ENCODE data around the gene ZNF544.

The ZNF544 gene

DNA sequence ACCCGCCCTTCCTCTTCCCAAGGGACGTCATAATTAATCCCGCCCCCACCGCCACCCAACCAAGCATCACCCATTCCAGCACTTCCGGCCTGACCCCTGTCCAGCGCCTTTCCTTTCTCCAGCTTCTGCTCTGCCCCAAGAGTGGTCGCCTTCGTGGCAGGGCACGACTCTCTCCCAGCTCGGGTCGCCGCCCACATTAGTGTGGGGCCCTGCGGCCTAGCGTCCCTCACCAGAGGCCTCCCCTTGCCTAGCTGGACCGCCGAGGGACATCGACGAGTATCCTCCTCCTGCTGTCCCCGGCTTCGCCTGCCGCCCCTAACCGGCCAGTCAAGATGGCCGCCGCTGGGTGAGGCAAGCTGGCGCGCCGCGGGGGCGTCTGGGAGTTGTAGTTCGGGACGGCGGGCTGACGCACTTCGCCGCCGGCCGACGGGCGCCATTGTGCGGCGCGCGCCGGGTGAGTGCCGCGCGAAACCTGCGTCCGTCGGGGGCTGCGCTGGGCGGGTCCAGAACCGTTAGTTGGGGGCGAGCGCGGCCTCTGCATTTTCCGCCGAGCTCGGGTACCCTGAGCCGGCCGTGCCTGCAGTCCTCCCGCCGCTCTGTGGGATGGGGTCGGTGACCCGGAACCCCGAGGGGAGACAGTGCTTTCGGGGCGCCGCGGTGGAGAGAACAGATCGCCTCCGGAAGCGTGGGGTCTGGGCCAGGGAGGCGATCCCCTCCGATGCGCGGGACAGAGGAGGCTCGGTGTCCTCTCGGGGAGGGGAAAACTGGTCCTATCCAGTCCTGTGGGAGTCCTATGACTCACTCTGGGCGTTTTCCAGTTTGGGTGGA, 45.5 kb upstream of the ZNF544 start, which contains the start of gene ZNF274 (continued):
- TF ChIP-seq, protein P1, sequence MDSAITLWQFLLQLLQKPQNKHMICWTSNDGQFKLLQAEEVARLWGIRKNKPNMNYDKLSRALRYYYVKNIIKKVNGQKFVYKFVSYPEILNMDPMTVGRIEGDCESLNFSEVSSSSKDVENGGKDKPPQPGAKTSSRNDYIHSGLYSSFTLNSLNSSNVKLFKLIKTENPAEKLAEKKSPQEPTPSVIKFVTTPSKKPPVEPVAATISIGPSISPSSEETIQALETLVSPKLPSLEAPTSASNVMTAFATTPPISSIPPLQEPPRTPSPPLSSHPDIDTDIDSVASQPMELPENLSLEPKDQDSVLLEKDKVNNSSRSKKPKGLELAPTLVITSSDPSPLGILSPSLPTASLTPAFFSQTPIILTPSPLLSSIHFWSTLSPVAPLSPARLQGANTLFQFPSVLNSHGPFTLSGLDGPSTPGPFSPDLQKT (IDR thresholded peaks at IDR 0.05; ENCODE audit: borderline replicate concordance, low read depth, low read length) = no peak
- TF ChIP-seq ZNF560 (tag by site-specific recombination; IDR thresholded peaks at IDR 0.05; ENCODE audit: borderline replicate concordance) (no peak), ZNF585B (tag by site-specific recombination; IDR thresholded peaks at IDR 0.05) (0 out of 2 replicates have a peak, but pooled peaks have one; percentile 10), ZNF157 (tag by site-specific recombination; IDR thresholded peaks at IDR 0.05) (no peak), ZNF214 (tag by site-specific recombination; IDR thresholded peaks at IDR 0.05; ENCODE audit: borderline replicate concordance) (no peak), MEIS1 (CRISPR knock-in tag; IDR thresholded peaks at IDR 0.05; ENCODE audit: borderline replicate concordance) (no peak), ZNF548 (tag by site-specific recombination; IDR thresholded peaks at IDR 0.05) (no peak), ZNF843 (tag by site-specific recombination; IDR thresholded peaks at IDR 0.05) (peak; percentile 76), WT1 (tag by site-specific recombination; IDR thresholded peaks at IDR 0.05) (peak; percentile 43), TCF7L2 (IDR thresholded peaks at IDR 0.05; ENCODE audit: borderline replicate concordance, low read depth, low read length) (no peak), ZSCAN23 (tag by site-specific recombination; IDR thresholded peaks at IDR 0.05) (no peak), ZNF658 (tag by site-specific recombination; IDR thresholded peaks at IDR 0.05) (no peak), ZNF324 (tag by site-specific recombination; IDR thresholded peaks at IDR 0.05) (peak; percentile 74), GFI1B (tag by site-specific recombination; IDR thresholded peaks at IDR 0.05) (no peak)
- TF ChIP-seq, protein P2, sequence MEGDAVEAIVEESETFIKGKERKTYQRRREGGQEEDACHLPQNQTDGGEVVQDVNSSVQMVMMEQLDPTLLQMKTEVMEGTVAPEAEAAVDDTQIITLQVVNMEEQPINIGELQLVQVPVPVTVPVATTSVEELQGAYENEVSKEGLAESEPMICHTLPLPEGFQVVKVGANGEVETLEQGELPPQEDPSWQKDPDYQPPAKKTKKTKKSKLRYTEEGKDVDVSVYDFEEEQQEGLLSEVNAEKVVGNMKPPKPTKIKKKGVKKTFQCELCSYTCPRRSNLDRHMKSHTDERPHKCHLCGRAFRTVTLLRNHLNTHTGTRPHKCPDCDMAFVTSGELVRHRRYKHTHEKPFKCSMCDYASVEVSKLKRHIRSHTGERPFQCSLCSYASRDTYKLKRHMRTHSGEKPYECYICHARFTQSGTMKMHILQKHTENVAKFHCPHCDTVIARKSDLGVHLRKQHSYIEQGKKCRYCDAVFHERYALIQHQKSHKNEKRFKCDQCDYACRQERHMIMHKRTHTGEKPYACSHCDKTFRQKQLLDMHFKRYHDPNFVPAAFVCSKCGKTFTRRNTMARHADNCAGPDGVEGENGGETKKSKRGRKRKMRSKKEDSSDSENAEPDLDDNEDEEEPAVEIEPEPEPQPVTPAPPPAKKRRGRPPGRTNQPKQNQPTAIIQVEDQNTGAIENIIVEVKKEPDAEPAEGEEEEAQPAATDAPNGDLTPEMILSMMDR (tag by site-specific recombination; IDR thresholded peaks at IDR 0.05) = 0 out of 2 replicates have a peak, but pooled peaks have one; percentile 24
- TF ChIP-seq, protein P3, sequence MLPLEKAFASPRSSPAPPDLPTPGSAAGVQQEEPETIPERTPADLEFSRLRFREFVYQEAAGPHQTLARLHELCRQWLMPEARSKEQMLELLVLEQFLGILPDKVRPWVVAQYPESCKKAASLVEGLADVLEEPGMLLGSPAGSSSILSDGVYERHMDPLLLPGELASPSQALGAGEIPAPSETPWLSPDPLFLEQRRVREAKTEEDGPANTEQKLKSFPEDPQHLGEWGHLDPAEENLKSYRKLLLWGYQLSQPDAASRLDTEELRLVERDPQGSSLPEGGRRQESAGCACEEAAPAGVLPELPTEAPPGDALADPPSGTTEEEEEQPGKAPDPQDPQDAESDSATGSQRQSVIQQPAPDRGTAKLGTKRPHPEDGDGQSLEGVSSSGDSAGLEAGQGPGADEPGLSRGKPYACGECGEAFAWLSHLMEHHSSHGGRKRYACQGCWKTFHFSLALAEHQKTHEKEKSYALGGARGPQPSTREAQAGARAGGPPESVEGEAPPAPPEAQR (tag by site-specific recombination; IDR thresholded peaks at IDR 0.05) = peak; percentile 56; the same call in 1 of the 2 replicates
- TF ChIP-seq, protein P4, sequence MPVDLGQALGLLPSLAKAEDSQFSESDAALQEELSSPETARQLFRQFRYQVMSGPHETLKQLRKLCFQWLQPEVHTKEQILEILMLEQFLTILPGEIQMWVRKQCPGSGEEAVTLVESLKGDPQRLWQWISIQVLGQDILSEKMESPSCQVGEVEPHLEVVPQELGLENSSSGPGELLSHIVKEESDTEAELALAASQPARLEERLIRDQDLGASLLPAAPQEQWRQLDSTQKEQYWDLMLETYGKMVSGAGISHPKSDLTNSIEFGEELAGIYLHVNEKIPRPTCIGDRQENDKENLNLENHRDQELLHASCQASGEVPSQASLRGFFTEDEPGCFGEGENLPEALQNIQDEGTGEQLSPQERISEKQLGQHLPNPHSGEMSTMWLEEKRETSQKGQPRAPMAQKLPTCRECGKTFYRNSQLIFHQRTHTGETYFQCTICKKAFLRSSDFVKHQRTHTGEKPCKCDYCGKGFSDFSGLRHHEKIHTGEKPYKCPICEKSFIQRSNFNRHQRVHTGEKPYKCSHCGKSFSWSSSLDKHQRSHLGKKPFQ (tag by site-specific recombination; IDR thresholded peaks at IDR 0.05) = no peak
- TF ChIP-seq, protein P5, sequence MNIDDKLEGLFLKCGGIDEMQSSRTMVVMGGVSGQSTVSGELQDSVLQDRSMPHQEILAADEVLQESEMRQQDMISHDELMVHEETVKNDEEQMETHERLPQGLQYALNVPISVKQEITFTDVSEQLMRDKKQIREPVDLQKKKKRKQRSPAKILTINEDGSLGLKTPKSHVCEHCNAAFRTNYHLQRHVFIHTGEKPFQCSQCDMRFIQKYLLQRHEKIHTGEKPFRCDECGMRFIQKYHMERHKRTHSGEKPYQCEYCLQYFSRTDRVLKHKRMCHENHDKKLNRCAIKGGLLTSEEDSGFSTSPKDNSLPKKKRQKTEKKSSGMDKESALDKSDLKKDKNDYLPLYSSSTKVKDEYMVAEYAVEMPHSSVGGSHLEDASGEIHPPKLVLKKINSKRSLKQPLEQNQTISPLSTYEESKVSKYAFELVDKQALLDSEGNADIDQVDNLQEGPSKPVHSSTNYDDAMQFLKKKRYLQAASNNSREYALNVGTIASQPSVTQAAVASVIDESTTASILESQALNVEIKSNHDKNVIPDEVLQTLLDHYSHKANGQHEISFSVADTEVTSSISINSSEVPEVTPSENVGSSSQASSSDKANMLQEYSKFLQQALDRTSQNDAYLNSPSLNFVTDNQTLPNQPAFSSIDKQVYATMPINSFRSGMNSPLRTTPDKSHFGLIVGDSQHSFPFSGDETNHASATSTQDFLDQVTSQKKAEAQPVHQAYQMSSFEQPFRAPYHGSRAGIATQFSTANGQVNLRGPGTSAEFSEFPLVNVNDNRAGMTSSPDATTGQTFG (tag by site-specific recombination; IDR thresholded peaks at IDR 0.05; ENCODE audit: borderline replicate concordance) = no peak
- TF ChIP-seq, protein P6, sequence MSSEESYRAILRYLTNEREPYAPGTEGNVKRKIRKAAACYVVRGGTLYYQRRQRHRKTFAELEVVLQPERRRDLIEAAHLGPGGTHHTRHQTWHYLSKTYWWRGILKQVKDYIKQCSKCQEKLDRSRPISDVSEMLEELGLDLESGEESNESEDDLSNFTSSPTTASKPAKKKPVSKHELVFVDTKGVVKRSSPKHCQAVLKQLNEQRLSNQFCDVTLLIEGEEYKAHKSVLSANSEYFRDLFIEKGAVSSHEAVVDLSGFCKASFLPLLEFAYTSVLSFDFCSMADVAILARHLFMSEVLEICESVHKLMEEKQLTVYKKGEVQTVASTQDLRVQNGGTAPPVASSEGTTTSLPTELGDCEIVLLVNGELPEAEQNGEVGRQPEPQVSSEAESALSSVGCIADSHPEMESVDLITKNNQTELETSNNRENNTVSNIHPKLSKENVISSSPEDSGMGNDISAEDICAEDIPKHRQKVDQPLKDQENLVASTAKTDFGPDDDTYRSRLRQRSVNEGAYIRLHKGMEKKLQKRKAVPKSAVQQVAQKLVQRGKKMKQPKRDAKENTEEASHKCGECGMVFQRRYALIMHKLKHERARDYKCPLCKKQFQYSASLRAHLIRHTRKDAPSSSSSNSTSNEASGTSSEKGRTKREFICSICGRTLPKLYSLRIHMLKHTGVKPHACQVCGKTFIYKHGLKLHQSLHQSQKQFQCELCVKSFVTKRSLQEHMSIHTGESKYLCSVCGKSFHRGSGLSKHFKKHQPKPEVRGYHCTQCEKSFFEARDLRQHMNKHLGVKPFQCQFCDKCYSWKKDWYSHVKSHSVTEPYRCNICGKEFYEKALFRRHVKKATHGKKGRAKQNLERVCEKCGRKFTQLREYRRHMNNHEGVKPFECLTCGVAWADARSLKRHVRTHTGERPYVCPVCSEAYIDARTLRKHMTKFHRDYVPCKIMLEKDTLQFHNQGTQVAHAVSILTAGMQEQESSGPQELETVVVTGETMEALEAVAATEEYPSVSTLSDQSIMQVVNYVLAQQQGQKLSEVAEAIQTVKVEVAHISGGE (tag by site-specific recombination; conservative IDR thresholded peaks at IDR 0.05; ENCODE audit: low read depth) = peak; percentile 81
- TF ChIP-seq, protein P7, sequence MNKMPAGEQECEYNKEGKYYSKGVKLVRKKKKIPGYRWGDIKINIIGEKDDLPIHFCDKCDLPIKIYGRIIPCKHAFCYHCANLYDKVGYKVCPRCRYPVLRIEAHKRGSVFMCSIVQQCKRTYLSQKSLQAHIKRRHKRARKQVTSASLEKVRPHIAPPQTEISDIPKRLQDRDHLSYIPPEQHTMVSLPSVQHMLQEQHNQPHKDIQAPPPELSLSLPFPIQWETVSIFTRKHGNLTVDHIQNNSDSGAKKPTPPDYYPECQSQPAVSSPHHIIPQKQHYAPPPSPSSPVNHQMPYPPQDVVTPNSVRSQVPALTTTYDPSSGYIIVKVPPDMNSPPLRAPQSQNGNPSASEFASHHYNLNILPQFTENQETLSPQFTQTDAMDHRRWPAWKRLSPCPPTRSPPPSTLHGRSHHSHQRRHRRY (tag by site-specific recombination; IDR thresholded peaks at IDR 0.05) = no peak
- TF ChIP-seq, protein P8, sequence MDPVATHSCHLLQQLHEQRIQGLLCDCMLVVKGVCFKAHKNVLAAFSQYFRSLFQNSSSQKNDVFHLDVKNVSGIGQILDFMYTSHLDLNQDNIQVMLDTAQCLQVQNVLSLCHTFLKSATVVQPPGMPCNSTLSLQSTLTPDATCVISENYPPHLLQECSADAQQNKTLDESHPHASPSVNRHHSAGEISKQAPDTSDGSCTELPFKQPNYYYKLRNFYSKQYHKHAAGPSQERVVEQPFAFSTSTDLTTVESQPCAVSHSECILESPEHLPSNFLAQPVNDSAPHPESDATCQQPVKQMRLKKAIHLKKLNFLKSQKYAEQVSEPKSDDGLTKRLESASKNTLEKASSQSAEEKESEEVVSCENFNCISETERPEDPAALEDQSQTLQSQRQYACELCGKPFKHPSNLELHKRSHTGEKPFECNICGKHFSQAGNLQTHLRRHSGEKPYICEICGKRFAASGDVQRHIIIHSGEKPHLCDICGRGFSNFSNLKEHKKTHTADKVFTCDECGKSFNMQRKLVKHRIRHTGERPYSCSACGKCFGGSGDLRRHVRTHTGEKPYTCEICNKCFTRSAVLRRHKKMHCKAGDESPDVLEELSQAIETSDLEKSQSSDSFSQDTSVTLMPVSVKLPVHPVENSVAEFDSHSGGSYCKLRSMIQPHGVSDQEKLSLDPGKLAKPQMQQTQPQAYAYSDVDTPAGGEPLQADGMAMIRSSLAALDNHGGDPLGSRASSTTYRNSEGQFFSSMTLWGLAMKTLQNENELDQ (tag by site-specific recombination; IDR thresholded peaks at IDR 0.05; ENCODE audit: low read depth) = no peak

All from HEK293 (cell line).